ENCODE data around the gene ROBO1. TPM values are rescaled to one million over a fixed set of nuclear protein-coding genes. Genes with fewer than 3 reads are reported as not detected.

ROBO1 gene
- total and polyA plus RNA-seq, 2 donors (not counting 3 experiments of a cell fraction or from before 2014, with no cell fraction given): 5.9 to 14.2 TPM

DNA sequence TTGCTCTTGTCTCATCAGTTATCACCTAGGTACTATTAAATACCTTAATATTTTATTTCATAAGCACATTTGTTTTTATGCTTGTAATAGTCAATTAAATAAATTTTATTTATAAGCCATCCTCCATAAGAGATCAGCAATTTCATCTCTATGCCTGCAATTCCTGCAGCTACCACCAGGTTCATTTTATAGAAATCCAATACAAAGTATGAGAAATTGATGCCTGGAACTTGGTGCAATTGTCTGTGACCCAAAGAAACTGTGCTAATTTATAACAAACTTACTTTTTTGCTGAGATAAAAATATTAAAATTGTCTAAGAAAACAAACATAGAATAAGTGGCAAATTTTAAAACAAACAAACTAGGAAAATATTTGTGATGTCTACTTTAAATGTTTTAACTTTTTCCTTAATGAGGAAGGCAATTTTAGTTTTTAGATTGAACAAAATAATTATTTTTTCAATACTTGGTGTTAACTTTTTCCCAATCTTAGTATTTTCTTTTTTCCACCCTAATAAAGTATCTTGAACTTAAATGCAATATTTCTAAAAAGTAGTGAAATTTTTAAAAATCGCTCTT lies 1026.6 kb downstream of the ROBO1 start:
- Histone ChIP-seq H3K4me2 (ENCODE audit: insufficient read depth, low read length) (no peak overlapping the region), H2AFZ (ENCODE audit: low read depth, low read length) (no peak overlapping the region), H3K27me3 (ENCODE audit: control insufficient read depth in 2 of 2, insufficient read depth in 2 of 2, low read length in 2 of 2) (no peaks in the 10 kb centered on the region), H3K4me1 (ENCODE audit: control insufficient read depth, extremely low read depth, insufficient read depth, low read length) (peaks cover 15% of the 10 kb centered on the region), H3K9ac (replicated peaks; ENCODE audit: extremely low read depth, insufficient read depth, low read length) (no peak overlapping the region), H3K4me3 (replicated peaks in 1 of 3; ENCODE audit: insufficient read depth in 1 of 3, low read depth in 1 of 3, low read length in 3 of 3) (no peak overlapping the region), H3K36me3 (ENCODE audit: control insufficient read depth in 2 of 2, extremely low read depth in 1 of 2, insufficient read depth in 2 of 2, low read length in 2 of 2) (no peaks in the 10 kb centered on the region), H3K9me1 (replicated peaks; ENCODE audit: control insufficient read depth, extremely low read depth, insufficient read depth, low read length) (no peaks in the 10 kb centered on the region), H3K9me3 (replicated peaks; ENCODE audit: control insufficient read depth, insufficient read depth, low read length) (no peaks in the 10 kb centered on the region), H3K27ac (ENCODE audit: insufficient read depth, low read depth, low read length) (no peak overlapping the region), H3K79me2 (ENCODE audit: control insufficient read depth, insufficient read depth, low read length) (no peaks in the 10 kb centered on the region), H4K20me1 (replicated peaks; ENCODE audit: control insufficient read depth, extremely low read depth, insufficient read depth, low read length) (no peaks in the 10 kb centered on the region)
- no peak for DNase-seq (ENCODE audit: low read depth, low spot score)
- no peak for FAIRE-seq
- BruUV-seq (replicated peaks): no TSS peak
- POLR2A ChIA-PET: no interaction called here
- intact Hi-C loops (cut with micrococcal nuclease) (no loop called here), dilution Hi-C loops (cut with MboI; ENCODE audit: extremely low pct_ligation_motif_present, low sequenced_read_pairs) (no loop called here)
- TF ChIP-seq JUN (IDR thresholded peaks at IDR 0.05; ENCODE audit: borderline replicate concordance, insufficient read depth, insufficient read length, low read depth) (no peak), POLR2A (IDR thresholded peaks at IDR 0.05; ENCODE audit: low read depth, low read length) (no peak), CTCF (IDR thresholded peaks at IDR 0.05; ENCODE audit: extremely low read depth in 1 of 2, insufficient read depth in 1 of 2, low read depth in 1 of 2, low read length in 2 of 2) (peak; percentile 11 to 31), EZH2 (IDR thresholded peaks at IDR 0.05; ENCODE audit: borderline replicate concordance, low read depth, low read length, severe bottlenecking) (no peak), FOS (IDR thresholded peaks at IDR 0.05; ENCODE audit: borderline replicate concordance, insufficient read depth, low read length) (no peak), GATA2 (IDR thresholded peaks at IDR 0.05; ENCODE audit: insufficient read depth, insufficient read length, low read depth, low read length) (no peak), MAX (IDR thresholded peaks at IDR 0.05; ENCODE audit: insufficient read depth, insufficient read length) (no peak)
- CTCF ChIA-PET: interaction anchor here (1.0 to 1.3 kb wide), 3 partner anchors 9 to 24 kb away, joined by 3 to 4 read pairs (median 3); no protein-coding TSS in a partner anchor

All from endothelial cell of umbilical vein (primary cell).